HepG2 (cell line): Measurements from ENCODE around the gene C16orf78. TPM values are rescaled to one million over a fixed set of nuclear protein-coding genes. Genes with fewer than 3 reads are reported as not detected.

Experiments
- ATAC-seq: fragments of 200-7000 bp; cut with Tn5 transposase; 3 replicates; pipeline ENCODE4 v1.9.1; 2020; ENCODE audit warnings: mild to moderate bottlenecking, moderate library complexity
- BruUV-seq: library from RNA; stranded (reverse); fragments of 400-500 nt; replicated peaks from 2 replicates; lab custom pipeline; 2021; lab: Mats Ljungman, UMichigan
- CTCF ChIA-PET: fragments of 300-600 bp; formaldehyde crosslinking; extraction: SDS; loops from one replicate; lab custom pipeline; 2021; ENCODE audit warnings: low total read pairs, inconsistent platforms, low intra/inter-chr PET ratio; lab: Yijun Ruan, JAX
- POLR2A ChIA-PET: fragments of 350-600 bp; sonication (Branson Sonifier 250); formaldehyde crosslinking; loops from one replicate; lab custom pipeline; 2020; ENCODE audit warnings: antibody characterized with exemption, inconsistent platforms; lab: Yijun Ruan, JAX
- DNase-seq: peaks from one replicate; pipeline ENCODE4 v3.0.0-alpha.2; 2015; ENCODE audit warnings: low spot score
- FAIRE-seq: peaks from 3 replicates; lab custom pipeline; 2011; peaks lifted over from hg19 to GRCh38; lab: Jason Lieb, UNC
- H2AFZ ChIP-seq: one replicate; pipeline ENCODE4 v1.6.1; 2011; ENCODE audit warnings: low read length, inconsistent platforms
- H3K27ac ChIP-seq: fragments of 300-600 bp; 3 replicates; pipeline ENCODE4 v1.8.0; 2011; ENCODE audit warnings: mixed run types, mild to moderate bottlenecking, mixed read lengths, low read length, inconsistent platforms; ENCODE audit not compliant: insufficient read depth; ENCODE audit errors: extremely low read length
- H3K27me3 ChIP-seq, 2 experiments: fragments of 200-600 bp in 1 of 2; 2 replicates in 1 of 2; 3 replicates in 1 of 2; pipeline versions ENCODE4 v1.6.0 to v1.8.0; 2011; ENCODE audit warnings: low read length in 2 of 2, mild to moderate bottlenecking in 2 of 2, moderate library complexity in 2 of 2, inconsistent platforms in 1 of 2; ENCODE audit not compliant: insufficient read depth in 2 of 2, control insufficient read depth in 1 of 2
- H3K36me3 ChIP-seq, 2 experiments: fragments of 200-600 bp in 1 of 2; replicated peaks in 1 of 2; 2 replicates in 1 of 2; 3 replicates in 1 of 2; pipeline versions ENCODE4 v1.5.1 to v1.8.0; 2011; ENCODE audit warnings: low read length in 2 of 2, inconsistent platforms in 1 of 2; ENCODE audit not compliant: insufficient read depth in 2 of 2, control insufficient read depth in 1 of 2
- H3K4me1 ChIP-seq: 2 replicates; pipeline ENCODE4 v1.5.1; 2012; ENCODE audit warnings: low read length, inconsistent platforms; ENCODE audit not compliant: insufficient read depth
- H3K4me2 ChIP-seq: 2 replicates; pipeline ENCODE4 v1.6.0; 2011; ENCODE audit warnings: low read depth, low read length, inconsistent platforms
- H3K4me3 ChIP-seq, 3 experiments: fragments of 200-600 bp in 1 of 3; sonication (generic), shearing (Covaris generic) in 1 of 3; replicated peaks in 1 of 3; 2 replicates each; pipeline ENCODE4 v1.5.1; 2011 to 2016; ENCODE audit warnings: low read length in 3 of 3, inconsistent platforms in 2 of 3, low read depth in 2 of 3, mild to moderate bottlenecking in 2 of 3, control low read depth in 1 of 3, mixed read lengths in 1 of 3; ENCODE audit not compliant: insufficient read depth in 1 of 3
- H3K79me2 ChIP-seq: one replicate; pipeline ENCODE4 v1.6.1; 2011; ENCODE audit warnings: low read length, inconsistent platforms; ENCODE audit not compliant: insufficient read depth
- H3K9ac ChIP-seq: 2 replicates; pipeline ENCODE4 v1.6.0; 2011; ENCODE audit warnings: mild to moderate bottlenecking, low read depth, low read length, inconsistent platforms; ENCODE audit not compliant: insufficient read depth
- H3K9me3 ChIP-seq: 2 replicates; pipeline ENCODE4 v1.5.1; 2012; ENCODE audit warnings: mild to moderate bottlenecking, low read length
- H4K20me1 ChIP-seq: 2 replicates; pipeline ENCODE4 v1.6.0; 2011; ENCODE audit warnings: inconsistent platforms, mild to moderate bottlenecking, low read length, moderate library complexity; ENCODE audit not compliant: insufficient read depth
- ELF1 ChIP-seq: sonication (generic); formaldehyde crosslinking; IDR thresholded peaks from 2 replicates; pipeline ENCODE4 v1.4.0; 2020; ENCODE audit warnings: missing genetic modification reagents
- KDM2A ChIP-seq: sonication (generic); formaldehyde crosslinking; IDR thresholded peaks from 2 replicates; pipeline ENCODE4 v1.4.0; 2020; ENCODE audit warnings: low read depth, missing genetic modification reagents, borderline replicate concordance
- MEF2D ChIP-seq: sonication (generic); formaldehyde crosslinking; IDR thresholded peaks from 2 replicates; pipeline ENCODE4 v1.5.1; 2020; ENCODE audit warnings: mild to moderate bottlenecking, missing genetic modification reagents
- MYC ChIP-seq: sonication (generic); formaldehyde crosslinking; IDR thresholded peaks from 2 replicates; pipeline ENCODE4 v1.9.0; 2021; ENCODE audit warnings: missing genetic modification reagents, borderline replicate concordance
- PCBP1 ChIP-seq: fragments of 200-400 bp; formaldehyde crosslinking; IDR thresholded peaks from 2 replicates; pipeline ENCODE4 v1.6.1; 2017; ENCODE audit warnings: mild to moderate bottlenecking, low read depth, low read length, borderline replicate concordance
- TGIF2 ChIP-seq: IDR thresholded peaks from 2 replicates; pipeline ENCODE4 v1.6.1; 2016; ENCODE audit warnings: control low read depth, missing compliant biosample characterization
- ZKSCAN1 ChIP-seq: fragments of 150-350 bp; IDR thresholded peaks from 2 replicates; pipeline ENCODE4 v1.6.1; 2014; ENCODE audit warnings: low read length
- ZNF296 ChIP-seq: sonication (generic); formaldehyde crosslinking; conservative IDR thresholded peaks from 2 replicates; pipeline ENCODE4 v1.5.0; 2020; ENCODE audit warnings: mild to moderate bottlenecking, missing genetic modification reagents
- ZNF652 ChIP-seq: IDR thresholded peaks from 2 replicates; pipeline ENCODE4 v1.6.1; 2016; ENCODE audit warnings: low read depth, borderline replicate concordance
- ZNF891 ChIP-seq: sonication (generic); formaldehyde crosslinking; IDR thresholded peaks from 2 replicates; pipeline ENCODE4 v1.5.0; 2020; ENCODE audit warnings: mild to moderate bottlenecking, missing genetic modification reagents
- WGBS: methylation state at CpG from one replicate; pipeline ENCODE4 v1.1.6; 2017; ENCODE audit warnings: low lambda C conversion rate; 5-methylcytosine and 5-hydroxymethylcytosine counted together
- in situ Hi-C: cut with HindIII; loops from 2 replicates; pipeline ENCODE4 v1.10.0; 2017; ENCODE audit warnings: low pct_unique_long_range_greater_than_20kb; ENCODE audit not compliant: extremely low pct_ligation_motif_present
- intact Hi-C: fragments of 100-400 bp; cut with micrococcal nuclease; formaldehyde crosslinking; loops from one replicate; pipeline ENCODE4 v1.10.0; 2022; ENCODE audit not compliant: unreplicated experiment
- polyA plus RNA-seq, 8 experiments: library from polyadenylated mRNA; depleted of rRNA in 3 of 8; stranded (reverse) in 7 of 8; unstranded in 1 of 8; fragments of >200 nt; fragmentation: Illumina TruSeq in 4 of 8; extraction: Trizol in 4 of 8; gene quantifications; 2 replicates each; pipeline versions ENCODE4 v1.2.1 to v1.2.3, GENCODE V29; 2011 to 2016; ENCODE audit warnings: low read depth in 4 of 8, missing spikeins in 1 of 8, mixed read lengths in 1 of 8; ENCODE audit not compliant: insufficient read depth in 1 of 8
- total RNA-seq, 5 experiments: library from RNA; depleted of rRNA; stranded (reverse); fragments of >200 nt; fragmentation: Illumina TruSeq; extraction: Trizol; gene quantifications; 2 replicates each; pipeline ENCODE4 v1.2.3, GENCODE V29; 2016; ENCODE audit warnings: low read depth in 1 of 5
- TF ChIP-seq, protein P1 (sequence below): sonication (generic); formaldehyde crosslinking; IDR thresholded peaks from 2 replicates; pipeline ENCODE4 v1.4.0; 2020; ENCODE audit warnings: mild to moderate bottlenecking, missing genetic modification reagents, borderline replicate concordance

Gene C16orf78
- total and polyA plus RNA-seq, 2 of the 13 experiments (the other 11 are each of a cell fraction or from before 2014, with no cell fraction given): not detected

- no peak for FAIRE-seq
- no peaks in the 10 kb centered on the region for H4K20me1 ChIP-seq
- H3K79me2 ChIP-seq: no peaks in the 10 kb centered on the region
- in situ Hi-C loops: no loop called here
- H3K4me3 ChIP-seq: no peak overlapping the region
- TF ChIP-seq TGIF2 (CRISPR knock-in tag): no peak
- no peak for TF ChIP-seq MYC
- TF ChIP-seq ELF1 (CRISPR knock-in tag): no peak
- TF ChIP-seq KDM2A (CRISPR knock-in tag): no peak
- no peak for TF ChIP-seq ZNF652 (CRISPR knock-in tag)
- 33% methylated on average over 11 of the region's 11 CpGs for WGBS
- no peak overlapping the region for H3K9ac ChIP-seq
- H3K4me1 ChIP-seq: no peaks in the 10 kb centered on the region
- BruUV-seq: no TSS peak
- no peaks in the 10 kb centered on the region for H3K36me3 ChIP-seq
- H2AFZ ChIP-seq: no peak overlapping the region
- H3K4me2 ChIP-seq: no peak overlapping the region
- no peak overlapping the region for H3K27ac ChIP-seq
- no peak for DNase-seq
- ChIA-PET POLR2A (no interaction called here), CTCF (no interaction called here)
- no peaks in the 10 kb centered on the region for H3K9me3 ChIP-seq
- intact Hi-C loops: no loop called here
- peaks cover 5 to 23% of the 10 kb centered on the region in 2 experiments; a peak in 3 of 5 replicates for H3K27me3 ChIP-seq
- no peak; the same call in 2 of the 3 replicates for ATAC-seq
Observed at GRCh38 chr16:49378238-49378637, 4.6 kb downstream of the C16orf78 start.

DNA sequence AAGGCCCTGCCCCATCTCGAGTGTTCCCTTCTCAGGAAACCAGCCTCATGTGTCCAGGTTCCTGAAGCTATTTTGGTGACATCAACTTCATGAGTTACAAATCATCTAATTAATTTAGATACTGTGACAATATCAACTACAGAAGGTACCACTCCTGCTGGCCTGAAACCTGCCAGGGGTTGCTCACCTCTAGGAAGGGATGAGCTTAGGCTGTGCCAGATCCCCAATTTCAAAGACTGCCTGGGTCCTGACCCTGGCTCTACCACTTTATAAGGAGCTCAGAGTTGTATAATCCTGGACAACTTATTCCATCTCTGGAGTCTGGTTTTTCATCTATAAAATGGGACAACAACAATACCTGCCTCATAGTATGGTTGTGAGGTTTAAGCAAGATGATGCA, 5.2 kb downstream of the C16orf78 start:
- Histone ChIP-seq H2AFZ (no peak overlapping the region), H4K20me1 (no peaks in the 10 kb centered on the region), H3K4me1 (no peaks in the 10 kb centered on the region), H3K4me2 (no peak overlapping the region), H3K4me3 (no peak overlapping the region), H3K27me3 (peaks cover 5 to 23% of the 10 kb centered on the region in 2 experiments; a peak in 3 of 5 replicates), H3K27ac (no peak overlapping the region), H3K36me3 (no peaks in the 10 kb centered on the region), H3K9me3 (no peaks in the 10 kb centered on the region), H3K9ac (no peak overlapping the region), H3K79me2 (no peaks in the 10 kb centered on the region)
- TF ChIP-seq ZNF891 (CRISPR knock-in tag) (no peak), ZKSCAN1 (no peak), PCBP1 (no peak), MEF2D (no peak), ZNF296 (CRISPR knock-in tag) (no peak)
- TF ChIP-seq, protein P1, sequence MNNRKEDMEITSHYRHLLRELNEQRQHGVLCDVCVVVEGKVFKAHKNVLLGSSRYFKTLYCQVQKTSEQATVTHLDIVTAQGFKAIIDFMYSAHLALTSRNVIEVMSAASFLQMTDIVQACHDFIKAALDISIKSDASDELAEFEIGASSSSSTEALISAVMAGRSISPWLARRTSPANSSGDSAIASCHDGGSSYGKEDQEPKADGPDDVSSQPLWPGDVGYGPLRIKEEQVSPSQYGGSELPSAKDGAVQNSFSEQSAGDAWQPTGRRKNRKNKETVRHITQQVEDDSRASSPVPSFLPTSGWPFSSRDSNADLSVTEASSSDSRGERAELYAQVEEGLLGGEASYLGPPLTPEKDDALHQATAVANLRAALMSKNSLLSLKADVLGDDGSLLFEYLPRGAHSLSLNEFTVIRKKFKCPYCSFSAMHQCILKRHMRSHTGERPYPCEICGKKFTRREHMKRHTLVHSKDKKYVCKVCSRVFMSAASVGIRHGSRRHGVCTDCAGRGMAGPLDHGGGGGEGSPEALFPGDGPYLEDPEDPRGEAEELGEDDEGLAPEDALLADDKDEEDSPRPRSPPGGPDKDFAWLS: no peak
- CTCF ChIA-PET: no interaction called here
- DNase-seq: no peak
- WGBS: 0% methylated on average over 1 of the region's 1 CpG
- intact Hi-C loops: no loop called here
- no TSS peak for BruUV-seq
- ATAC-seq: no peak
- POLR2A ChIA-PET: no interaction called here
- no peak for FAIRE-seq
- in situ Hi-C loops: no loop called here
